Neural cell (in vitro differentiated cells): ENCODE measurements around the gene NEDD4L.

ENCODE experiments used
- CTCF ChIP-seq: fragments of 450-650 bp; IDR thresholded peaks from 2 replicates; pipeline ENCODE4 v1.5.1; 2014; ENCODE audit warnings: antibody characterized with exemption, mild to moderate bottlenecking, moderate library complexity; ENCODE audit not compliant: poor library complexity, severe bottlenecking
- MXI1 ChIP-seq: fragments of 450-650 bp; conservative IDR thresholded peaks from 2 replicates; pipeline ENCODE4 v1.6.1; 2014; ENCODE audit warnings: antibody characterized with exemption, mild to moderate bottlenecking; ENCODE audit not compliant: poor library complexity, severe bottlenecking
- SMC3 ChIP-seq: fragments of 450-650 bp; conservative IDR thresholded peaks from 2 replicates; pipeline ENCODE4 v1.6.1; 2014; ENCODE audit warnings: antibody characterized with exemption, mild to moderate bottlenecking, moderate library complexity; ENCODE audit not compliant: poor library complexity

GRCh38 chr18:58426611-58427010 lies 382.6 kb downstream of the NEDD4L start:
- no peak for TF ChIP-seq CTCF
- TF ChIP-seq SMC3, result no peak
- no peak for TF ChIP-seq MXI1
